HK-2 (cell line): ENCODE data around the gene MCEE.
"Not testable (repeated sequence)": the region's sequence is repeated elsewhere in the genome, so short reads cannot be mapped to it uniquely, and the experiment has no call there.

Experiments
- DNase-seq: peaks from one replicate; pipeline ENCODE4 v3.0.0-alpha.2; 2018; ENCODE audit not compliant: unreplicated experiment

Gene MCEE

GRCh38 chr2:71130152-71130904 is at the start of gene MCEE, which contains the start of gene MPHOSPH10:
Gene MCEE, minus strand, starts transcription at chr2:71130229. Its CDS starts 10 bp downstream, at chr2:71130219.
Gene MPHOSPH10, plus strand, starts transcription at chr2:71130634. Its CDS starts 32 bp downstream, at chr2:71130666.
- peak; percentile 91 for DNase-seq

DNA sequence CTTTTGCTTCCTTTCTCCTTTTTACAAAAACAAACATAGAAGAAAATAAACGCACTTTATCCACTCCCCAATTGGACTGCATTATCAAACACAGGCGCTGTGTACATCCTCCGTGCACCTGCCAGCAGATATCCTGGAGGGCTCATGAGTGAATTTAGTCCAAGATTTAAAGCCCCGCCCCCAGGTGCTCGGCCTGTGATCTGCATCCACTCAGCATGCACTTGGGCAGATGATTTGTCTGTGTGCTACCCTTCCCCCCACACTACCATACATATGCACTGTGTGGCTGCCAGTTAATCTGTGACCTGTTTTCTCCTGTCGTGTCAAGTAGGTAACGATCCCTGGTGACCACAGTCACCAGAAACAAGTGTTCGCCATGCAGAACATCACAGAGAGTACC is 48.8 kb upstream of the MCEE start:
- DNase-seq: not testable (repeated sequence)

- no peak for DNase-seq
These were observed 44.2 kb upstream of the MCEE start for GRCh38 chr2:71174207-71174606.

GRCh38 chr2:71173096-71173495 is 43.1 kb upstream of the MCEE start:
- no peak for DNase-seq

DNA sequence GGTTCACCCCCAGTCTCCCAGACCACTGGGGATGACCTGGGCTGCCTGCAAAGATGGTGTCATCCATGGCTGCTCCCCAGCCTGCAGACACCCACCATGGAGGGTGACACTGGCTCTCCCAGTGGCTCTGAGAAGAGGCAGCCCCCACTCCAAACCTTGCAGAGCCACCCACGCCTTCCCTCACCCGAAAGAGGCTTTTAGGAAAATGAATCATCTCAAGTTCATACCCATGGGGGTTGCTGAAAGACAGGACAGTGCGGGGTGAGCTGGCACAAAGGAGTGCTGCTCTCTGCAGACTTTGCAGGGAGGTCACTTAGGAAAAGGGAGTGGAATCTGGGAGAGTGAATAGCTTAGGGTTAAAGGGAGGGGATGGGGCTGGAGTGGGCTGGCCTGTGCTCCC is 36.8 kb upstream of the MCEE start:
- DNase-seq: no peak

DNA sequence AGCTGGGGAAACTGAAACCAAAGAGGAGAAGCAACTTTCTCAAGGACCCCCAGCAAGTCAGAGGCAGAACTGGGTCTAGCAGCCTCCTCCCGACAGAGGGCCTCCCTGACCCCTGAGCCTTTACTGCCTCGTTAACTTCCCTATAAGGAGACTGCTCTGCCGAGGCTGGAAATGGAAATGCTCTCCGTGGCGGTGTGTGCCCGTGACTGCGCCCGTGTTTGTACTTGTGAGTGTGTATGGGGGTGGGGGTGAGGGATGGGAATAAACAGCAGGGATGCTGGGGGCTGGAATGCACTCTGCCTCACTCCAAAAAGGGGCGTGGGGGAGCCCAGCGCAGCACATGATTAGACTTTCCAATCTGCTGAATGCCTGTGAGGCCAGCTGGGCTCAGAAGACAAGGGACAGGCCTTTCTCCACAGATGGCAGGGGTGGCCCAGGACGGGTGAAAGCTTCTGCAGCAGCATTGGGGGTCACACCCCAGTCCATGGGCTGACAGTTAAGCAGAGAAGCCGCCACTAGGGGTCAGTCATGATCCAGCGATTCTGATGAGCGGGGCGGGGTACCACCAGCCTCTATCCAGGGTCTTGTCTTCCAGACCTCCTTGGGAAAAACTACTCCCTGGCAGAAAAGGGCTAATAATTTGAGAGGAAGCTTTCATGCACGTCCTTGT is 27.2 kb upstream of the MCEE start:
- peak; percentile 37 for DNase-seq

DNA sequence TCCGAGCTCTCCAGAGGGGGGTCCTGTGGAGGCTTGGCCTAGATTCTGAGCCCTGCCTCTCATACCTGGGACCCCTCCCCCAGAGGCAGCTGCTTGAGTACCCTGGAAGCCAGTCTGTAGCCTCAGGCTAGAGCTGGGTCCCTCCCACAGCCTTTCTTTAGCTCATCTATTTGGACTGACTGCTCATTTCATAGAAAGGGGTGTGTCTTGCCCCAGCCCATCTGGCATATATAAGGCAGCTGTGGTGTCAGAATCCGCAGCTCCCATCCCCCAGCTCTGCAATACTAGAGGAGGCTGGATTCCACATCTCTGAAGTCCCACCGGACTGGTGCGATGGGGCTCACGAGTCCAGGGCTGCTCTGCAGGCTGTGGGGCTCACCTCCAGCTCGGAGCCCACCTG is 26.5 kb upstream of the MCEE start:
- no peak for DNase-seq

- no peak for DNase-seq
These were observed 25.8 kb upstream of the MCEE start for GRCh38 chr2:71155846-71156245.

GRCh38 chr2:71154798-71155197 is 24.8 kb upstream of the MCEE start:
- DNase-seq: peak; percentile 26

GRCh38 chr2:71154279-71154678 is 24.2 kb upstream of the MCEE start:
- no peak for DNase-seq

- no peak for DNase-seq
These were observed 23.7 kb upstream of the MCEE start for GRCh38 chr2:71153585-71154224.

DNA sequence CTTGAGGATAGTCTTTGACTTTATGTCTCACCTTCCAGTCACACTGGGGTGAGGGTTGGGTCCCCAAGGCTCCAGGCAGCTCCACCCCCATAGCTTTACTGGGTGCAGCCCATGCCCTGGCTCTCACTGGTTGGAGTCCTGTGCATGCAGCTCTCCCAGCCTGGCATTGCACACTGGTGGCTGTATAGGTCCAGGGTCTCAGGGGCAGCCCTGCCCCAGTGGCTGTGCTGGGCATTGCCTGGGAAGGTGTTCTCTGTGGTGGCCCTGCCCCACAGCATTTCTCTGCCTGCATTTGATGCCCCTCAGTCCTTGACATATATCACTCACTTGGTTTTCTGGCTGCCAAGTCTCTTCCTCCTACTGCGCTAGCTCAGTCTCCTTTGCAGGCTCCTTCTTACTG is 21.6 kb upstream of the MCEE start:
- DNase-seq: no peak

DNA sequence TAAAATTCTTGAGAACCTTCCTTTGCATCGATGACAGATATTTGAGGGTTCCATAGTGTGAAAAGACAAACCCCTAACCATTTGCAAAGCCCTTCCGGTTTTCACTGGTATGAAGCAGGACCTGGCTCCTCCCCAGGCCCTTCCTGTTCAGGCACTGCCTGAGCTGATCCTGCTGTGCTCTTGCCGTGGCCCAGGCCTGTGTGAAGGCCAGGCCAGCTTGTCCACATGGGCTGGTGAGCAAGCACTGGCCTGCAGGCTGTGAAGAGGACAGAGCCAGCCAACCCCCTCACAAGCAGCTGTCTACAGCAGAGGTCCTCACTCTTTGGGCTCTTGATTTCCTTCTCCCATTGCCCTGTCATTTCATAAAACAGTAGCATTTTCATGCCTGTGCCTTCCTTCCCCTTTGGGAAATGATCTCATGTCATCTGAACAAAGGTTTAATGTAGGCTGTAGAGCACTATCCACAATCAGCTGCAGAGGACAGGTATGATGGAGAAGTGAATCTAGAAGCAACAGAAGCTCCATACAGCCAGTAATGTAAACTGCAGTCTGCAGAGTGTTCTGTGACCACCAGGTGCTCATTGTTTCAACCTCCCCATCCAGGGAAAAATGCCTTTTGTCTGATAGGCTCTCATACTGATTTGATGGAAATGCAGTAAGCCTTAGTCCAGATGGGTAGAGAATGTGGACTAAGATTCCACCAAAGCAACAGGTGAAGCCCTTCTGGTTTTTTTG is 20.2 kb upstream of the MCEE start:
- DNase-seq: no peak

DNA sequence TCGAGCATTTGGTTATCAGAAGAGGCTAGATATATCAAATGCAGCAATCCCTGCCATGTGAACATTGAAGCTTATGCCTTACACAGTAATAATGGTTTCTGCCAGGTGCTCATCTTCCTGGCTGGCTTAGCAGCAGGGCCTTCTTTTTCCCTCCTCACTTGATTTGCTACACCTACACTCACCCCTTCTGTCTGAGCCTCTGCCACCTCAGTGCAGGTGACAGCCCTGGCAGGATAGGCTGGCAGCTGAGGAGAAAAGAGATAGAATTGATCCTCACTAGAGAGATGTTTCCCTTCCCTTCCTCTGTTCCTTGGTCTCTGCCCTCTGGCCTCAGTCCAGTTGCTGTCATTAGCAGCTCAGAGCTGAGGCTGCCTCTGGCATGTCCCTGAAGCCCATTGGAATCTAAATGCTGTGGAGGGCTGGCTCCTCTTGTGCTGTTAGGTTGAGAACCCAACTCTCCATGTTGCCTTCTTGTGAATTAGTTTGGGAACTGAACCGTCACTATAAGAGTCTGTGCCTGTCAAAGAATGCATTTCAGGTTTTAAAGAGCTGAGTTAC is 18.6 kb upstream of the MCEE start:
- DNase-seq: no peak

DNA sequence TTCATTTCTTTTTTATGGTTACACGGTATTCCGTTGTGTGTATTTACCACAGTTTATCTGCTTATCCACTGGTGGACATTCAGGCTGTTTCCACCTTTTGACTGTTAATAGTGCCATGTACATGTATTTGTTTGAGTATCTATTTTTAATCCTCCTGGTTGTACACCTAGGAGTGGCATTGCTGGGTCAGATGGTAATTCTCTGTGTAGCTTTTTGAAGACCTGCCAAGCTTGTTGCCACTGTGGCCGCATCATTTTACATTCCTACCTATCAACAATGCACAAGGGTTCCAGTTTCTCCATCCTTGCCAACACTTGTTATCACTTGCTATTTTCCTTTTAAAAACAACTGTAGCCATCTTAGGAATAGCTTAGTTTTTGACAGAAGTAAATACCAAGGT is 13.8 kb upstream of the MCEE start:
- no peak for DNase-seq

DNA sequence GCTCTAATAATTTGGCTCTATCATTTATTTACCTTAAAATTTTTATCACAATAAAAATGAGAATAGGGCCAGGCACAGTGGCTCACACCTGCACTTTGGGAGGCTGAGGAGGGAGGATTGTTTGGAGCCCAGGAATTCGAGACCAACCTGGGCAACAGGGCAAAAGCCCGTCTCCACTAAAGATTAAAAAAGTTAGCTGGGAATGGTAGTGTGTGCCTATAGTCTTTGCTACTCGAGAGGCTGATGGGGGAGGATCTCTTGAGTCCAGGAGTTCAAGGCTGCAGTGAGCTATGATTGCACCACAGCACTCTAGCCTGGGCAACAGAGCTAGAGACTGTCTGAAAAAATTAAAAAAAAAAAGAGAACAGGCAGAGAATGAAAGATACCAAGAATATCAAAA is 6.1 kb upstream of the MCEE start:
- no peak for DNase-seq

DNA sequence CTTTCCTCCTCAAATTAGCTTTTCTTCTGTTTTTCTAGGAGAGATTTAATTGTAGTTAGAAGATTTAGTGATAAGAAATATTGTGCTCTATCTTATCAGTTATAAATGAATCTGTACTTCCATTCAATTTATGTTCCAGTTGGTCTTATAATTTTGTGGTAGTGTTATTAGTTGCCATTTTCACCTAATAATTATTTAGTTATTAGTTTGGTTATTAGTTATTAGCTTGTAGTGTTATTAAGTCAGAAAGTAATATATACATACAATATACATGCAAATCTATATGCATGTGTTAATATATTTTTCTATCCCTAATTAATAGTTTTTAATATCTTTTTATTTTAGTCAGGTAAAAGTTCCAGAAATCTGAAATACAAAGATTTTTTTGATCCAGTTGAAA is 3.6 kb upstream of the MCEE start:
- no peak for DNase-seq

GRCh38 chr2:71131387-71132166 is 1.5 kb upstream of the MCEE start:
- not testable (repeated sequence) for DNase-seq

GRCh38 chr2:71130905-71131244 is 846 bp upstream of the MCEE start:
- DNase-seq: no peak

- no peak for DNase-seq
These were observed 202 bp downstream of the MCEE start for GRCh38 chr2:71129902-71130151.

- no peak for DNase-seq
These were observed 721 bp downstream of the MCEE start for GRCh38 chr2:71129114-71129901.
